GM12878 (cell line): ENCODE data around the gene GLIPR2. TPM values are rescaled to one million over a fixed set of nuclear protein-coding genes. Genes with fewer than 3 reads are reported as not detected.

Experiments
- ATAC-seq: fragments of 200-7000 bp; cut with Tn5 transposase; 3 replicates; pipeline ENCODE4 v1.9.1; 2020; ENCODE audit warnings: mild to moderate bottlenecking, moderate library complexity
- BruUV-seq: library from RNA; stranded (reverse); fragments of 400-500 nt; replicated peaks from 2 replicates; lab custom pipeline; 2021; lab: Mats Ljungman, UMichigan
- CTCF ChIA-PET: fragments of 300-600 bp; sonication (Branson Sonifier 250); formaldehyde crosslinking; extraction: SDS; loops from one replicate; lab custom pipeline; 2021; ENCODE audit warnings: inconsistent platforms; lab: Yijun Ruan, JAX
- POLR2A ChIA-PET: fragments of 350-600 bp; formaldehyde crosslinking; extraction: SDS; loops from one replicate; lab custom pipeline; 2021; ENCODE audit warnings: inconsistent platforms; lab: Charles Lee
- RAD21 ChIA-PET: fragments of 300-600 bp; sonication (Branson Sonifier 250); formaldehyde crosslinking; loops from one replicate; lab custom pipeline; 2023; ENCODE audit warnings: antibody characterized with exemption; ENCODE audit not compliant: unreplicated experiment; lab: Charles Lee
- SMC1A ChIA-PET: fragments of 300-600 bp; sonication (Branson Sonifier 250); formaldehyde crosslinking; loops from one replicate; lab custom pipeline; 2023; ENCODE audit not compliant: unreplicated experiment, uncharacterized antibody; lab: Charles Lee
- DNase-seq: peaks from one replicate; pipeline ENCODE4 v3.0.0-alpha.2; 2011; ENCODE audit warnings: low read depth, low spot score
- FAIRE-seq: peaks from 3 replicates; lab custom pipeline; 2011; peaks lifted over from hg19 to GRCh38; lab: Jason Lieb, UNC
- H2AFZ ChIP-seq: 2 replicates; pipeline ENCODE4 v1.6.0; 2011; ENCODE audit warnings: low read depth, low read length, control low read depth; ENCODE audit not compliant: control insufficient read depth
- H3K27ac ChIP-seq: 2 replicates; pipeline ENCODE4 v1.5.1; 2011; ENCODE audit warnings: control low read depth; ENCODE audit not compliant: control insufficient read depth, insufficient read depth
- H3K27me3 ChIP-seq, 2 experiments: replicated peaks in 1 of 2; 2 replicates each; pipeline versions ENCODE4 v1.6.0 to v1.6.1; 2011; ENCODE audit warnings: low read length in 1 of 2; ENCODE audit not compliant: control insufficient read depth in 2 of 2, insufficient read depth in 2 of 2
- H3K36me3 ChIP-seq, 2 experiments: 2 replicates each; pipeline ENCODE4 v1.5.1; 2011; ENCODE audit warnings: low read length in 1 of 2; ENCODE audit not compliant: control insufficient read depth in 2 of 2, insufficient read depth in 2 of 2
- H3K4me1 ChIP-seq: 2 replicates; pipeline ENCODE4 v1.6.1; 2011; ENCODE audit warnings: mild to moderate bottlenecking, low read length, moderate library complexity, mixed read lengths; ENCODE audit not compliant: control insufficient read depth, insufficient read depth
- H3K4me2 ChIP-seq: 2 replicates; pipeline ENCODE4 v1.6.0; 2011; ENCODE audit warnings: control low read depth; ENCODE audit not compliant: control insufficient read depth, insufficient read depth
- H3K4me3 ChIP-seq: fragments of 200-600 bp; sonication (generic); 2 replicates; pipeline ENCODE4 v1.5.1; 2016
- H3K79me2 ChIP-seq: 2 replicates; pipeline ENCODE4 v1.6.0; 2011; ENCODE audit warnings: low read length; ENCODE audit not compliant: control insufficient read depth, insufficient read depth
- H3K9ac ChIP-seq: 2 replicates; pipeline ENCODE4 v1.8.0; 2011; ENCODE audit warnings: low read length, control low read depth, mixed read lengths; ENCODE audit not compliant: control insufficient read depth, insufficient read depth
- H3K9me3 ChIP-seq: replicated peaks from 3 replicates; pipeline ENCODE4 v1.5.1; 2011; ENCODE audit warnings: mild to moderate bottlenecking, low read length; ENCODE audit not compliant: control insufficient read depth, insufficient read depth
- H4K20me1 ChIP-seq: 2 replicates; pipeline ENCODE4 v1.6.0; 2011; ENCODE audit not compliant: control insufficient read depth, insufficient read depth
- ATF7 ChIP-seq: fragments of 450-650 bp; IDR thresholded peaks from 2 replicates; pipeline ENCODE4 v1.6.1; 2016; ENCODE audit warnings: low read depth, mild to moderate bottlenecking
- CEBPZ ChIP-seq: fragments of 150-350 bp; IDR thresholded peaks from 2 replicates; pipeline ENCODE4 v1.6.1; 2016; ENCODE audit warnings: low read depth, low read length
- EZH2 ChIP-seq: IDR thresholded peaks from 2 replicates; pipeline ENCODE4 v1.6.1; 2012; ENCODE audit warnings: low read depth, mild to moderate bottlenecking, control low read depth, inconsistent platforms, low read length, borderline replicate concordance; ENCODE audit not compliant: control insufficient read depth
- IKZF2 ChIP-seq, 2 experiments: fragments of 450-650 bp; IDR thresholded peaks; 2 replicates each; pipeline ENCODE4 v1.6.1; 2017; ENCODE audit warnings: mild to moderate bottlenecking in 2 of 2, moderate library complexity in 2 of 2
- MYC ChIP-seq: IDR thresholded peaks from 2 replicates; pipeline ENCODE4 v1.6.1; 2011; ENCODE audit warnings: mild to moderate bottlenecking, low read length, moderate library complexity, inconsistent platforms; ENCODE audit not compliant: insufficient read depth, insufficient replicate concordance, insufficient read length, severe bottlenecking
- POLR2A ChIP-seq: IDR thresholded peaks from 2 replicates; pipeline ENCODE4 v1.6.1; 2011; ENCODE audit warnings: low read depth, mild to moderate bottlenecking, low read length
- RAD21 ChIP-seq: IDR thresholded peaks from 2 replicates; pipeline ENCODE4 v1.6.1; 2011; ENCODE audit warnings: mild to moderate bottlenecking, low read depth, low read length, moderate library complexity; ENCODE audit not compliant: insufficient read depth
- RCOR1 ChIP-seq: conservative IDR thresholded peaks from 2 replicates; pipeline ENCODE4 v1.6.1; 2012; ENCODE audit warnings: low read depth, low read length, improper control_type of control experiment
- RELA ChIP-seq: fragments of 450-650 bp; IDR thresholded peaks from 2 replicates; pipeline ENCODE4 v1.8.0; 2014; ENCODE audit warnings: borderline replicate concordance; ENCODE audit not compliant: partially characterized antibody
- RELB ChIP-seq: fragments of 450-650 bp; IDR thresholded peaks from 2 replicates; pipeline ENCODE4 v1.6.1; 2017; ENCODE audit warnings: low read depth, mild to moderate bottlenecking, moderate library complexity
- WGBS: methylation state at CpG from one replicate; pipeline ENCODE4 v1.1.6; 2016; ENCODE audit warnings: low lambda C conversion rate; ENCODE audit not compliant: insufficient replicate concordance, insufficient coverage; ENCODE audit errors: missing lambda C conversion rate; 5-methylcytosine and 5-hydroxymethylcytosine counted together
- in situ Hi-C: fragments of 300-500 bp; cut with MboI; formaldehyde crosslinking; loops from 9 replicates; pipeline ENCODE4 v1.14.3; 2018; ENCODE audit warnings: mixed read lengths
- intact Hi-C: fragments of 100-400 bp; cut with micrococcal nuclease; formaldehyde crosslinking; loops from one replicate; pipeline ENCODE4 v1.14.2; 2022; ENCODE audit not compliant: unreplicated experiment
- polyA plus RNA-seq, 11 experiments: library from polyadenylated mRNA; depleted of rRNA in 4 of 11; unstranded in 6 of 11; stranded (reverse) in 5 of 11; fragments of >200 nt; fragmentation: Nextera tagmentation in 4 of 11; fragmentation: Illumina TruSeq in 1 of 11; extraction: Ambion mirVana in 4 of 11; extraction: Trizol in 1 of 11; gene quantifications; 1 replicate in 1 of 11; 2 replicates in 10 of 11; pipeline versions ENCODE4 v1.2.1 to v1.2.3, GENCODE V29; 2011 to 2016; ENCODE audit warnings: inconsistent platforms in 2 of 11, missing spikeins in 2 of 11, low read depth in 1 of 11
- total RNA-seq, 4 experiments: library from RNA; depleted of rRNA in 3 of 4; stranded (reverse); fragments of >200 nt in 3 of 4; fragmentation: Illumina TruSeq in 1 of 4; extraction: Trizol in 1 of 4; gene quantifications; 2 replicates each; pipeline versions ENCODE4 v1.2.1 to v1.2.3, GENCODE V29; 2013 to 2021
- TF ChIP-seq, protein P1 (sequence below): IDR thresholded peaks from 2 replicates; pipeline ENCODE4 v1.6.1; 2012; ENCODE audit warnings: low read length, inconsistent platforms
- TF ChIP-seq, protein P2 (sequence below): IDR thresholded peaks from 2 replicates; pipeline ENCODE4 v1.6.1; 2012; ENCODE audit warnings: low read depth, low read length, improper control_type of control experiment
- TF ChIP-seq, protein P3 (sequence below): fragments of 450-650 bp; IDR thresholded peaks from 2 replicates; pipeline ENCODE4 v1.6.1; 2017; ENCODE audit warnings: borderline replicate concordance

GLIPR2 gene
- total and polyA plus RNA-seq, 10 of the 15 experiments (the other 5 are each of a cell fraction or from before 2014, with no cell fraction given), result 0.41 to 3.5 (median 2.2) TPM

DNA sequence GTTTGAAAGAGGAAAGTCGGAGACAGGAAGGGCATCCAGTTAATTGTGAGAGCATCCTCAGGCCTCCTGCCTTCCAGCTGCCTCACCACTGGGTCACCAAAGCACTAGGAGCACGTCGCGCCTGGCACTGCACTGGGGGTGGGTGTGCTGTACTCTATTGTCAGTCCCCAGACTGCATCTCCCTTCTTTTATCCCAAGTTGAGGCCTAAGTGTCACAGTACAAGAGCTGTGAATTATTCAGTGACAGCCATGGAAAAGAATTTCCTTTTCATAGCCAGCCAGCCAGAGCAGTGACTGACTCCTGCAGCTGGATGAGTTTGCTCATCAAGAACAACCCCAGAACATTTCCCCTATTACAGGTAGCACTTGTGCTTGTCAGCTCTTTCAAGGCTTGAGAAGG lies 70.5 kb downstream of the GLIPR2 start (continued):
- TF ChIP-seq, protein P1, sequence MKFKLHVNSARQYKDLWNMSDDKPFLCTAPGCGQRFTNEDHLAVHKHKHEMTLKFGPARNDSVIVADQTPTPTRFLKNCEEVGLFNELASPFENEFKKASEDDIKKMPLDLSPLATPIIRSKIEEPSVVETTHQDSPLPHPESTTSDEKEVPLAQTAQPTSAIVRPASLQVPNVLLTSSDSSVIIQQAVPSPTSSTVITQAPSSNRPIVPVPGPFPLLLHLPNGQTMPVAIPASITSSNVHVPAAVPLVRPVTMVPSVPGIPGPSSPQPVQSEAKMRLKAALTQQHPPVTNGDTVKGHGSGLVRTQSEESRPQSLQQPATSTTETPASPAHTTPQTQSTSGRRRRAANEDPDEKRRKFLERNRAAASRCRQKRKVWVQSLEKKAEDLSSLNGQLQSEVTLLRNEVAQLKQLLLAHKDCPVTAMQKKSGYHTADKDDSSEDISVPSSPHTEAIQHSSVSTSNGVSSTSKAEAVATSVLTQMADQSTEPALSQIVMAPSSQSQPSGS, result no peak
- TF ChIP-seq IKZF2 (IDR thresholded peaks at IDR 0.05) (no peak), MYC (no peak), CEBPZ (no peak)

GRCh38 chr9:36207546-36208012 lies 71.0 kb downstream of the GLIPR2 start:
- no TSS peak for BruUV-seq
- no peak overlapping the region for H3K9ac ChIP-seq
- FAIRE-seq (no peak), DNase-seq (no peak), ATAC-seq (no peak)
- SMC1A ChIA-PET, result interaction anchor here (1.4 kb wide), 1 partner anchor 8 kb away, joined by 3 read pairs; no protein-coding TSS in a partner anchor
- H3K27me3 ChIP-seq, result no peaks in the 10 kb centered on the region
- peaks cover 12% of the 10 kb centered on the region; the same call in 1 of the 2 replicates for H4K20me1 ChIP-seq
- H3K9me3 ChIP-seq, result no peaks in the 10 kb centered on the region
- peaks cover 3% of the 10 kb centered on the region; the same call in 1 of the 2 replicates for H3K4me1 ChIP-seq
- H3K27ac ChIP-seq, result peak overlapping the region; percentile 24; the same call in 1 of the 2 replicates
- H3K4me2 ChIP-seq, result no peak overlapping the region
- RAD21 ChIA-PET, result interaction anchor here (0.9 kb wide), 1 partner anchor 17 kb away, joined by 4 read pairs; the partner anchor contains the start of gene CLTA
- no peak overlapping the region for H2AFZ ChIP-seq
- H3K4me3 ChIP-seq, result no peak overlapping the region
- intact Hi-C loops, result no loop called here
- in situ Hi-C loops, result no loop called here
- POLR2A ChIA-PET, result no interaction called here
- CTCF ChIA-PET, result interaction anchor here (0.7 to 2.4 kb wide), 4 partner anchors 14 to 121 kb away, joined by 3 to 12 read pairs (median 4); partner anchors contain the start of gene CLTA
- H3K36me3 ChIP-seq, result peaks cover 26 to 59% of the 10 kb centered on the region in 2 experiments
- H3K79me2 ChIP-seq, result peaks cover 6% of the 10 kb centered on the region
- 10% methylated on average over 1 of the region's 1 CpG for WGBS
- TF ChIP-seq ATF7 (no peak), POLR2A (no peak), RAD21 (no peak), RELB (no peak), EZH2 (no peak), RCOR1 (no peak), RELA (no peak)
- TF ChIP-seq, protein P2, sequence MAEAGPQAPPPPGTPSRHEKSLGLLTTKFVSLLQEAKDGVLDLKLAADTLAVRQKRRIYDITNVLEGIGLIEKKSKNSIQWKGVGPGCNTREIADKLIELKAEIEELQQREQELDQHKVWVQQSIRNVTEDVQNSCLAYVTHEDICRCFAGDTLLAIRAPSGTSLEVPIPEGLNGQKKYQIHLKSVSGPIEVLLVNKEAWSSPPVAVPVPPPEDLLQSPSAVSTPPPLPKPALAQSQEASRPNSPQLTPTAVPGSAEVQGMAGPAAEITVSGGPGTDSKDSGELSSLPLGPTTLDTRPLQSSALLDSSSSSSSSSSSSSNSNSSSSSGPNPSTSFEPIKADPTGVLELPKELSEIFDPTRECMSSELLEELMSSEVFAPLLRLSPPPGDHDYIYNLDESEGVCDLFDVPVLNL, result no peak
- TF ChIP-seq, protein P3, sequence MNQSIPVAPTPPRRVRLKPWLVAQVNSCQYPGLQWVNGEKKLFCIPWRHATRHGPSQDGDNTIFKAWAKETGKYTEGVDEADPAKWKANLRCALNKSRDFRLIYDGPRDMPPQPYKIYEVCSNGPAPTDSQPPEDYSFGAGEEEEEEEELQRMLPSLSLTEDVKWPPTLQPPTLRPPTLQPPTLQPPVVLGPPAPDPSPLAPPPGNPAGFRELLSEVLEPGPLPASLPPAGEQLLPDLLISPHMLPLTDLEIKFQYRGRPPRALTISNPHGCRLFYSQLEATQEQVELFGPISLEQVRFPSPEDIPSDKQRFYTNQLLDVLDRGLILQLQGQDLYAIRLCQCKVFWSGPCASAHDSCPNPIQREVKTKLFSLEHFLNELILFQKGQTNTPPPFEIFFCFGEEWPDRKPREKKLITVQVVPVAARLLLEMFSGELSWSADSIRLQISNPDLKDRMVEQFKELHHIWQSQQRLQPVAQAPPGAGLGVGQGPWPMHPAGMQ, result no peak
